NT2/D1 (cell line): ENCODE measurements around the gene ARFGEF3.

Experiments used
- DNase-seq: peaks from one replicate; pipeline ENCODE4 v3.0.0-alpha.2; 2011; ENCODE audit warnings: low read depth, low spot score
- H3K27me3 ChIP-seq: 2 replicates; pipeline ENCODE4 v1.6.0; 2011; ENCODE audit warnings: mild to moderate bottlenecking; ENCODE audit not compliant: insufficient read length, insufficient read depth
- H3K36me3 ChIP-seq: 2 replicates; pipeline ENCODE4 v1.6.1; 2011; ENCODE audit warnings: mild to moderate bottlenecking, low read length, mixed read lengths; ENCODE audit not compliant: insufficient read depth, insufficient read length
- H3K4me1 ChIP-seq: 2 replicates; pipeline ENCODE4 v1.5.1; 2011; ENCODE audit not compliant: insufficient read depth, insufficient read length
- H3K4me3 ChIP-seq: 2 replicates; pipeline ENCODE4 v1.5.1; 2011; ENCODE audit warnings: low read depth; ENCODE audit not compliant: insufficient read length
- H3K9ac ChIP-seq: 2 replicates; pipeline ENCODE4 v1.6.0; 2011; ENCODE audit warnings: low read depth; ENCODE audit not compliant: insufficient read length
- H3K9me3 ChIP-seq: 2 replicates; pipeline ENCODE4 v1.5.1; 2011; ENCODE audit warnings: mild to moderate bottlenecking, low read length; ENCODE audit not compliant: insufficient read depth
- SUZ12 ChIP-seq: IDR thresholded peaks from 2 replicates; pipeline ENCODE4 v1.6.1; 2011; ENCODE audit not compliant: insufficient read length, insufficient read depth; ENCODE audit errors: extremely low read depth
- YY1 ChIP-seq: IDR thresholded peaks from 2 replicates; pipeline ENCODE4 v1.6.1; 2011; ENCODE audit not compliant: insufficient read length, insufficient read depth
- ZNF274 ChIP-seq: IDR thresholded peaks from 2 replicates; pipeline ENCODE4 v1.6.1; 2011; ENCODE audit warnings: mild to moderate bottlenecking, low read depth, low read length

The ARFGEF3 gene

DNA sequence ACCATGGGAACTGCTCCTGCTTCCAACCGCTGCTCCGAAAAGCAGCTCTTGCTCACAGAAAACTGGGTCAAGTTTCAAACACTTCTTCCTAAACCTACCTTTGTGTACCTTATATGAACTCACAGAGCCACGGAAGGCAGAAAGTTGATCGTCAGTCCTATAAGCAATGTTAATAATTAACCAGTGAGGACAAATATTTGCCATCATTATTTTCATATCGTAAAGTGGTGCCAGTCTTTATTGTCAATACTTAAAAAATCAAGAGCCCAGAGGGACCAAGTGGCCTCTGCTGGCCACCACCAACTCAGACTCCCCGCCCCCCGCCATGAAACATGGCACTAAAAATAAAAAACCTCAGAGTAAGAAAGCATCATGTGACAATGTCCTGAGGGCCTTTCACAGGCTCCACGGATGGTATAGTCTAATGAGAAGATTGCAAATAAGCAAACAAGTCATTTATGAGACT, 65.6 kb downstream of the ARFGEF3 start:
- Histone ChIP-seq H3K4me3 (no peak overlapping the region), H3K27me3 (no peaks in the 10 kb centered on the region), H3K9me3 (no peaks in the 10 kb centered on the region), H3K4me1 (no peaks in the 10 kb centered on the region), H3K9ac (no peak overlapping the region), H3K36me3 (no peaks in the 10 kb centered on the region)
- TF ChIP-seq ZNF274 (no peak), SUZ12 (no peak), YY1 (no peak)
- no peak for DNase-seq

DNA sequence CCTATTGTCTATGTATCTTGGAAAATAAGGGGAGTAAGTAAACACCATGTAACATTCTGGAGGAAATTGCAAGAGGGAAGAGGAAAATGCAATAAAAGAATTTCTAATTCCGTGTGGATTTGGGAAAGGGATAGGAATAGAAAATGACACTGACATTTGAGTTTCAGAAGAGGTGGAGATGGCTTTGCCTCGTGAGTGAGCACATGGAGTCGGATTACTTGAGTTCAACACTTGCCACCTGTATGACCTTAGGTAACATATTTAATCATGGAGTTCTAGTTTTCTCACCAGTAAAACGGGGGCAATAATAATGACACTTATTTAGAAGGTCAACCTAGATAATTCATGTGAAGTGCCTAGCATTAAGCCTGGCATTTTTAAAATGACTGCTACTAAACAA, 67.3 kb downstream of the ARFGEF3 start:
- DNase-seq: no peak
- TF ChIP-seq YY1: no peak
- no peak for TF ChIP-seq ZNF274
- no peak for TF ChIP-seq SUZ12
- Histone ChIP-seq H3K9me3 (no peaks in the 10 kb centered on the region), H3K4me1 (no peaks in the 10 kb centered on the region), H3K27me3 (no peaks in the 10 kb centered on the region), H3K36me3 (no peaks in the 10 kb centered on the region), H3K9ac (no peak overlapping the region), H3K4me3 (no peak overlapping the region)

DNA sequence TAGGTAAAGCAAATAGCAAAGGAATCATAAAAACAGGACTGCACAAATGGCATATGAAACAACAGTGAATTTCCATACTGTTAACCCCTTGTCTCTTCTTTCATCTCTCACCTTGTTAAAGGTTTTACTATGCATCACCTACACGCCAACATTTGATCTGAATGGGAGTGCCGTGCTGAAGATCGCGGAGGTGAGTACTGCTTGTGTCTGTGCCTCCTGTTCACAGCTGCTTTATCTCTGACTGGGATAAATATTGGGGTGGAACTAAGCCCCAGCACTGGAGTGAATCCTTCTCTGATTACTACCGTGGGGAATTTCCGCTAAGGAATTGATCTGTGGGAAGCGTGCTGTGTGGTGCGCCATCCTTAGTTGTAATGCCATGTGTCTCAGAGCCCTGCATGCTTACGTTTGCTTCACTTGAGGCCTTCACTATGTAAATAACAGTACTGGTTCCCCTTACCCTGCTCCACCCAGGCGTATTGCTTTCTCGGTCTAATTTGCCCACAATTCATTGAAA, 68.0 kb downstream of the ARFGEF3 start:
- Histone ChIP-seq H3K36me3 (no peaks in the 10 kb centered on the region), H3K9me3 (no peaks in the 10 kb centered on the region), H3K27me3 (no peaks in the 10 kb centered on the region)

DNA sequence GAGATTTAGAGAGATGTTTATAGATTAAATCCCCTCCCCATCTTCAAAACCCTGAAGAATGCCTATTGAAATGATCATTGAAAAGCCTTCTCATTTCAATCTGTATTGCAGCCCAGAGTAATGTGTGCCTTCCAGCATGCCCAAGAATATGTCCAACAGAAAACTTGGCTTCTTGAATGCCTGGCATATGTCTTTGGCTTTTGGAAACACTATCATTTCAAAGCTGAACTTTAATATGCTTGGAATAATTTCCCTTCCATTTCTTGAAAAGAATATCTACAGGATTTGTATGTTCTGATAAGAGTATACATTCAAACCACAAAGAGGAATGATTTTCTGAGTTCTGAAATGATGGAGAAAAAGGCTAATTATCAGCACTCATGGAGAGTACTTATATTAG, 68.5 kb downstream of the ARFGEF3 start:
- Histone ChIP-seq H3K36me3 (no peaks in the 10 kb centered on the region), H3K4me3 (no peak overlapping the region), H3K4me1 (no peaks in the 10 kb centered on the region), H3K9me3 (no peaks in the 10 kb centered on the region), H3K9ac (no peak overlapping the region), H3K27me3 (no peaks in the 10 kb centered on the region)
- DNase-seq: no peak
- TF ChIP-seq YY1 (no peak), SUZ12 (no peak), ZNF274 (no peak)

More for the DNA sequence above, 68.0 kb downstream of the ARFGEF3 start:
- no peak for TF ChIP-seq SUZ12
- no peak for TF ChIP-seq YY1
- DNase-seq: no peak
- Histone ChIP-seq H3K4me1 (no peaks in the 10 kb centered on the region), H3K4me3 (no peak overlapping the region), H3K9ac (no peak overlapping the region)

DNA sequence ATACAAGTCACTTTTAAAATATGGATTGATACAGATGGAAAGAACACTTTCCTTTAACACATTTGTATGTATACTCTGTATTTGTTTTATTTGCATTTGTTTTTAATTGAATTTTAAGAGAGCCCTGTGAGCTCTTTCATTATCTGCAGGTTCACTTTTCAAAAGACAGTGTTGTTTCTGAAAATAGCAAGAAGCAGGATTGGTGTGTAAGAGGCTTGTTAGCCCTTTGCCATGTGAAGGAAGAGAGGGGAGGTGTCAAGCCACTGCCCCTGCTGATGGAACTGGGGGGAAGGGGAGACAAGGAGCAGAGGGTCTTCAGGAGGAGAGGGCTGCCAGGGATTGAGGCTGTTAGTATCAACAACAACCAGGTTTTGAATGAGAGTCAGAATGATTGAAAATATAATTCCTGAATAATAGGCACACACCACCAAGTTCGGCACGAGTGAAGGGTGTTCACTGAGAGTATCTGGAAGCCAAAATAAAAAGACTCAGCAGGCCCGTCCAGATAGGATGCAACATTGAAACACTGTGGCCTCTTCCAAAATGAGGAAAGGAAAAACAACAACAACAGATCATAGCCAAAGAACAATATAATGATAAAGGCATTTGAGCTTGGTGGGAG, 69.1 kb downstream of the ARFGEF3 start:
- no peak overlapping the region for H3K9ac ChIP-seq
- no peak for DNase-seq
- TF ChIP-seq ZNF274 (no peak), YY1 (no peak), SUZ12 (no peak)
- H3K4me1 ChIP-seq: no peaks in the 10 kb centered on the region
- no peaks in the 10 kb centered on the region for H3K9me3 ChIP-seq
- H3K36me3 ChIP-seq: no peaks in the 10 kb centered on the region
- H3K27me3 ChIP-seq: no peaks in the 10 kb centered on the region
- no peak overlapping the region for H3K4me3 ChIP-seq

DNA sequence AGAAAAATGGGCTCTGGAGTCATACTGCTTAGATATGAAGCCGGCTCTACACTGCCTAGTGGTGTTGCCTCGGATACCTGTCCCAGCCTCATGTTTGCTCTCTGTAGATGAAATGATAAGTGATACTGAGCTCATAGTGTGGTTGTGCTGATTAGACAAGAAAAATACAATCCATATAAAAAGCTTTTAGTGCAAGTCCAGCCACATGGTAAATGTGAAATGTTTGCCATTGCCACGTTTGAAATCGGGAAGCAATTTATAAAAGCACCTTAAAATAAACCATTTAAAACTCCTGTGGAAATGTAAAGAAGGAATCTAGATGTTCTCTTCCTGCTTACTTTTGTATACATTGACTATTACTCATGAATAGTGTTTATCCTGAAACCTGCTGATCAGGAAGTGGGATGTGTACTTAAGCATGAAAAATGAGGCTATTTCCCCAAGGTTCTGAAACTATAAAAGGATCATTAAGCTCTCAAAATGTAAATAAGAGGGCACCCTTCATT, 69.7 kb downstream of the ARFGEF3 start:
- Histone ChIP-seq H3K4me1 (no peaks in the 10 kb centered on the region), H3K9ac (no peak overlapping the region)
- DNase-seq: no peak

DNA sequence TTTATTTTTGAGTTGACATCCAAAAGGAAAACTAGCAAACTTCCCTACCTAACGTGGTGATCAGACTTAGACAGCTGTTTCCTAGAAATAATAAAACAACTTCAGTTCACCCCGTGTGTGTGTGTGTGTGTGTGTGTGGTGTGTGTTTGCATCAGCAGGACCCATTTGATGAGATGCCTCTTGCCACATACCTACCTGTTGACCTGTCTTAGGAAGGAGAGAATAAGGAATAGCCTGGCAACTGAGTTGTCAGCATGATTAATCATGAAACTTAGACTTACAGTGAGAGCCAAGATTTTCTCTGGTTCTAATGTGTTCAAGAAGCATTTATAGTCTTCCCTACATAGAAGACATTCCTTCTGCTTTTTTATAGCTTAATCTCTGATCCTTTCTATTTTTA, 72.6 kb downstream of the ARFGEF3 start:
- no peaks in the 10 kb centered on the region for H3K4me1 ChIP-seq
- no peaks in the 10 kb centered on the region for H3K9me3 ChIP-seq
- no peaks in the 10 kb centered on the region for H3K27me3 ChIP-seq
- no peak overlapping the region for H3K9ac ChIP-seq
- no peak for DNase-seq
- no peak for TF ChIP-seq ZNF274
- no peaks in the 10 kb centered on the region for H3K36me3 ChIP-seq
- H3K4me3 ChIP-seq: no peak overlapping the region

More for the DNA sequence above, 69.7 kb downstream of the ARFGEF3 start:
- Histone ChIP-seq H3K36me3 (no peaks in the 10 kb centered on the region), H3K27me3 (no peaks in the 10 kb centered on the region), H3K9me3 (no peaks in the 10 kb centered on the region), H3K4me3 (no peak overlapping the region)
- no peak for TF ChIP-seq YY1
- TF ChIP-seq SUZ12: no peak
- TF ChIP-seq ZNF274: no peak

DNA sequence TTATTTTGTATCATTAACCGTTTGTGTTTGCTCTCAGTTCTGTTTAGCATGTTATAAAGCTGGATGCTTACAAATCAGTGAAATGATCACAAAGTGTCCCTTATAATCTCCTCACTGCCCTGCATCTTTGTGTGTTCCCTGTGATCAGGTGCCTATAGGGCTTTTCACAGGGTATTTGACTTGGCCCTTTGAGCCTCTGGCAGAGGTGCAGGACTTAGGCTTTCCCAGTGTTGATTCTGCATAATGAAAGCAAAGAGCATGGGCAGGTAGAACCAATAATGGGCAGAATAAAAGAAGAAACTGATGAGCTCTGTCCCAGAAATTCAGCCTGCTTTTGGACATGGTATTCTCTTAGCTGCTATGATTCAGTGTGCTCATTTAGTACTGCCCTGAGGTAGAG, 73.5 kb downstream of the ARFGEF3 start:
- no peak overlapping the region for H3K4me3 ChIP-seq
- no peaks in the 10 kb centered on the region for H3K27me3 ChIP-seq
- no peak for TF ChIP-seq YY1
- TF ChIP-seq SUZ12: no peak
- TF ChIP-seq ZNF274: no peak
- no peak overlapping the region for H3K9ac ChIP-seq
- DNase-seq: no peak
- H3K9me3 ChIP-seq: no peaks in the 10 kb centered on the region
- H3K36me3 ChIP-seq: no peaks in the 10 kb centered on the region
- no peaks in the 10 kb centered on the region for H3K4me1 ChIP-seq
